Camera-type eye (tissue), 1 donor: ENCODE data around the gene SHC2. TPM values are rescaled to one million over a fixed set of nuclear protein-coding genes. Genes with fewer than 3 reads are reported as not detected.

Source experiments
- total RNA-seq: library from RNA; depleted of rRNA; stranded (reverse); fragments of >200 nt; gene quantifications from one replicate; pipeline ENCODE4 v1.2.3, GENCODE V29; 2014

Gene SHC2
- total RNA-seq: 22.5 TPM

GRCh38 chr19:460877-461720 lies at the start of gene SHC2:
SHC2 (minus strand) TSS chr19:461033; CDS start chr19:460996, 37 bp downstream.

GRCh38 chr19:507286-508203 lies 46.7 kb upstream of the SHC2 start, which contains the start of gene TPGS1:
TPGS1 (plus strand) TSS chr19:507497; CDS start chr19:507507, 10 bp downstream.

GRCh38 chr19:496112-496665 lies 35.4 kb upstream of the SHC2 start, which contains the start of gene MADCAM1:
MADCAM1 (plus strand) TSS chr19:496486; CDS start chr19:496500, 14 bp downstream.

GRCh38 chr19:408902-409515 lies 51.8 kb downstream of the SHC2 start, which contains the start of gene C2CD4C:
C2CD4C (minus strand) TSS chr19:409147; CDS start chr19:408361, 786 bp downstream.

Other genes starting within 250 kb of the SHC2 start
- gene PLPP2, start 169.6 kb downstream of the SHC2 start, total RNA-seq: 12.6 TPM
- 32.2 TPM for gene MIER2, start 116.2 kb downstream of the SHC2 start, total RNA-seq
- gene C2CD4C, start 51.9 kb downstream of the SHC2 start, total RNA-seq: 3.8 TPM
- gene MADCAM1, start 35.5 kb upstream of the SHC2 start, total RNA-seq: 1.3 TPM
- 28.9 TPM for gene TPGS1, start 46.5 kb upstream of the SHC2 start, total RNA-seq
- gene CDC34, start 70.7 kb upstream of the SHC2 start, total RNA-seq: 83.5 TPM
- not detected for gene GZMM, start 83.0 kb upstream of the SHC2 start, total RNA-seq
- 413 TPM for gene BSG, start 111.6 kb upstream of the SHC2 start, total RNA-seq
- 6.0 TPM for gene HCN2, start 128.8 kb upstream of the SHC2 start, total RNA-seq
- 33.2 TPM for gene POLRMT, start 172.5 kb upstream of the SHC2 start, total RNA-seq
- gene FGF22, start 178.8 kb upstream of the SHC2 start, total RNA-seq: not detected
- 25.8 TPM for gene RNF126, start 202.2 kb upstream of the SHC2 start, total RNA-seq
- gene FSTL3, start 215.4 kb upstream of the SHC2 start, total RNA-seq: 36.6 TPM
- not detected for gene PRSS57, start 234.4 kb upstream of the SHC2 start, total RNA-seq
- 145 TPM for gene PALM, start 247.9 kb upstream of the SHC2 start, total RNA-seq